Right ventricle myocardium superior (tissue), 1 donor: Measurements from ENCODE around the gene GRIK2. TPM values are rescaled to one million over a fixed set of nuclear protein-coding genes. Genes with fewer than 3 reads are reported as not detected.

Experiments used
- ATAC-seq: fragments of 200-7000 bp; cut with Tn5 transposase; one replicate; pipeline ENCODE4 v1.9.1; 2020; ENCODE audit warnings: mild to moderate bottlenecking; ENCODE audit not compliant: poor library complexity
- DNase-seq: peaks from one replicate; pipeline ENCODE4 v3.0.0-alpha.2; 2020
- intact Hi-C: fragments of 100-400 bp; cut with DNase I; formaldehyde crosslinking; loops from one replicate; pipeline ENCODE4 v1.11.2; 2022
- total RNA-seq: library from RNA; stranded (reverse); fragmentation: NEBNext Ultra II Directional; extraction: Animal tissue kit (Norgen Biotek cat#: 25700); gene quantifications from one replicate; pipeline ENCODE4 v1.2.1, GENCODE V29; 2021
- donor health status: DM: no; HTN: yes; CAD: no; lungs with severe emphysema.

Gene GRIK2
- total RNA-seq, 1 donor from 2014 or later, result 5.5 TPM

DNA sequence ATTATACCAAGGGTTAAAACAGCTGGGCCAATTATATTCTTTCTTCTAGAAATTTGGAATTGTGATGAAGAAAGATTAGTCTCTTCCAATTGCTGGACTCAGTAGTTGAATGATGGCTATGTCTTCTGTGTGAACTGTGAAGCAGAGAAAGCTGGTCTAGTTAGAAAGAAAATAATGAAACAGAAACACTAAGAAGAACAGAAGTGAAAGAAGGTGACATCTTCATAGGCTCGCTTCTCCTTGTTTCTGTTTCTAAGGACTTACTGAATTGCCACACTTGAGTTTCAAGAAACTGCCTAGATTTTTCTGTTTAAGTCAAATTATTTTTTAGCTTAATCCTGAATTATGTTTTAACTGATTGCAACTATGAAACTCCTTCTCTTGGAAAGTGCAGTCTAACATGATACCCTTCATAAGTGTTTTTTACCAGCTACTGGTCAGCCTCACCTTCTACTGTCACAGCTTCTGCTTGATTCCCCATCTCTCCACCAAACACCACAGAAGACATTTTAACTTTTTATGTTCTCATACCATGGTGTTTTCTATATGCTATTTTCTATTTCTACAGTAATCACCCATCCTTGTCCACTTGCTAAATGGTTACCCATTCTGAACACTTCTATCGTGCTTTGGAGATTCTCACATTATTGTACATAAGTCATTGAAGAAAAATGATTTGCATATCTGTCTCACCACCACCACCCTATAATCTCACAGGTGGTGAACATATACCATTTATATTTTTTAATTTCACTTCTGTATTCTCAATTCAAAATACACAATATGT lies 268.8 kb downstream of the GRIK2 start:
- DNase-seq (no peak), ATAC-seq (no peak)
- intact Hi-C loops, result no loop called here

DNA sequence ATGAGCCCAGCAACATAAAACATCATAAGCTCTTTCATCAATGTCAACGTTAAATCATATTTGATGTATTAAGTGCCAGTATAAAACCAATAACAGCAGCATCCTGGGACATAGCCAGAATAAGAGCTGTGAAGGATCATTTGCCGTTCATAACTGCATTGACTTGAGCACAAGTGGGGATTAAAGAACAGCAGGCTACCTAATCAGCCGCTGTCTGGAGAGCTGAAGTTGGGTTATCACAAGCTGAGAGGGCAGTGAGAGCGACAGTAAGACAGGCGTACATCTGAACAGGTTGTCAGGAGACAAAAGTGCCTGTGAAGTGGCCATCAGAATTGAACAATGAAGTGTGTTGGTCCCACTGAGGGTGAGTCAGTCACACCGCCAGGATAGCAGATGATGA lies 269.6 kb downstream of the GRIK2 start:
- DNase-seq, result no peak
- ATAC-seq, result no peak
- intact Hi-C loops, result no loop called here

DNA sequence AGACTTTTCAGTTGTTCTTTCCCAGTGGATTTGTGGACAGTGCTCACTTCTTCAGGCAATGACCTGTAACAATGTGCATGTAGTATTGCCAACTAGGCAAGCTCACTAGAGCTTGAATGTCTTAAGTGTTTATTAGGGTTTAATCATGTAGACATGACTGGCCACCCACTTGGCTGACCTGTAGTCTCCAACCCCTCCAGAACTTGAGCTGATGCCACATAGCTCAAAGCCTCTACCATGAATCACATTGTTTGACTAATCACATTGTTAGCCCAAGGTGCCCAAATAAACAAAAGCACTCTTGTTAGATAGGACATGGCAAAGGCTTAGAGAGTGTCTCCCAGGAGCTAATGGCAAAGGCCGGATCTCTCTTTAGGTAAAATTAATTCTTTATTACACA lies 272.7 kb downstream of the GRIK2 start:
- no peak for ATAC-seq
- no peak for DNase-seq
- intact Hi-C loops, result no loop called here

DNA sequence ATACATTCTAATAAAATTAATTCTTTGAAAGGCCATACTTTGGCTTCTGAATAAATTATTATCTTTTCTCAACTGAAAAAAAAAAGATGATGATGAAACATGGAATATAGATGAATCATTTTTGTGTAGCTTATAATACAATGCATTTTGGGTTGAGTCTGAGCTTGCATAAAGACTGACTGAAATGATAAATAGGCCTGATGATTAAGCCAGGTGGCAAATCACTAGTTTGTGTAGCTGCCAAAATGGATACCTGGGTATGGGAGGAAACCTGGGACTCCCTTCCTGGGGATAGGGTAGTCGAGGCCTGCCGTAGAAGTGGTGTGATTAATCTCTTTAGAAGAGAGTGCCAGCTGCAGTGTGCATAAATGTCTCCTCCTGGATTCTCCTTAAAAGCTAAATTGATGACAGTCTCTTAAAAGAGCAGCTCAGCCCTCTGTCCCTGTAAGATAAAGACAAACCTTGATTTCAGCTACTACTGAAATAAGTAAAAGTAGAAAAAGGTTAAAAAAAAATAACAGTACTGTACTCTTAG lies 275.1 kb downstream of the GRIK2 start:
- DNase-seq, result no peak
- ATAC-seq, result no peak
- intact Hi-C loops, result no loop called here

DNA sequence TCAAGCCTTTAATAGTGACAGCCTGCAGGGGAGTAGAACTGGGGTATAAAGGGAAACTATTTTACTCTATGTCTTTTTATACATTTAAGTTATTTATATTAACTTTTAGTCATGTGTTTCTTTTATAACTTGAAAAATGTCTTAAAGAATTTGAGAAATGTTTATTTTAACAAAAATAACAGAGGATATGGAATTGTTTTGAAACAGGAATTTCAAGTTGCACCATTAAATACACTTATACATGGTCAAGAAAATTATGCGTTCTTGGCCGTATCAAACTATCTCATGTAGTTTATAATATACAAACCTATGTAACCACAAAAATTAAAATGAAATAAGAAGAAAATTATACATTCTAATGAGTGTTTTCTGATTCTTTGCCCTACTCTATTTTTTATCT lies 282.7 kb downstream of the GRIK2 start:
- ATAC-seq, result no peak
- DNase-seq, result no peak
- intact Hi-C loops, result no loop called here

DNA sequence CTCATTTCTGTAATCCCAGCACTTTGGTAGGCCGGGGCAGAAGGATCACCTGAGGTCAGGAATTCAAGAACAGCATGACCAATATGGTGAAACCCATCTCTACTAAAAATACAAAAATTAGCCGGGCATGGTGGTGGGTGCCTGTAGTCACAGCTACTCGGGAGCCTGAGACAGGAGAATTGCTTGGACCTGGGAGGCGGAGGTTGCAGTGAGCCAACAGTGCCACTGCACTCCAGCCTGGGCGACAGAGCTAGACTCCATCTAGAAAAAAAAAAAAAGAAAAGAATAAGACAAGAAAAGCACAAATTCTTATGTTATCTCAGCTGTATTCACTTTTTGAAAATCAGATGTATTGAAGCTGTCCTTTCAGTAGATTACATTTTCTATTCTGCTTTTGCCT lies 289.4 kb downstream of the GRIK2 start:
- DNase-seq (no peak), ATAC-seq (no peak)
- intact Hi-C loops, result no loop called here

DNA sequence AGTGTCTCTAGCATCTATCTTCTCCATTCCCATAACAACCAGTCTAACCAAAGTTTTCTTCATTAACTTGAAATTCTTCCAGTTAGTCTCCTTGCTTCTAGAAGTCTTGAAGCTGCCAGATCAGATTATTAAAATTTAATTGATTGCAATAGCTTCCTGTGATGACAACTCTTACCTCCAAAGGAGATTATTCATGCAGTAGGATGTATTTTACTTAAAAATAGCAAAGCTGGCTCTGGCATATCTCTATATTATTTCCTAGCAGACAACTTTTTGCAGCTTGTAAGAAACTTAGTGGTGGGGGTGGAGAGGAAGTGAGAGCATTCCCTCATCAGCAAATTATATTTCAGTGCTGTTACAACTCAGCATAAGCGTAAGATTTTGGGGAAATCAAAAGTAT lies 290.4 kb downstream of the GRIK2 start:
- ATAC-seq (no peak), DNase-seq (no peak)
- intact Hi-C loops, result no loop called here

DNA sequence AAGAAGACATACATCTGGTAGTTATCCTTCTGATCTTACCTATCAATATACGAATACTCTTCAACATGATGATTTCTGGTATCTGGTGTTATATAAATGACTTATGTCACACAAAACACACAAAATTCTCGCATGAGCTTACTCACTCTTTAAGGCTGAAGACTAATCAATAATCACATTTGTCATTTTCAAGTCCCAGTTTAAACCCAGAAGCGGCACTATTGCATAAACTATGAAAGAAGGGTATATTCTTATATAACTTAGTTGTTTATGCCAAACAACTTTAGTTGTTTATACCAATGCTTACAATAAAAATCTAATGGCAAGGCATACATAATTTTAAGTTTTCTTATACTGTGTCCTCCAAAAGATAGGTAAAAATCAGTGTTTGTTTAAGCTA lies 293.1 kb downstream of the GRIK2 start:
- ATAC-seq, result no peak
- no peak for DNase-seq
- intact Hi-C loops, result no loop called here

DNA sequence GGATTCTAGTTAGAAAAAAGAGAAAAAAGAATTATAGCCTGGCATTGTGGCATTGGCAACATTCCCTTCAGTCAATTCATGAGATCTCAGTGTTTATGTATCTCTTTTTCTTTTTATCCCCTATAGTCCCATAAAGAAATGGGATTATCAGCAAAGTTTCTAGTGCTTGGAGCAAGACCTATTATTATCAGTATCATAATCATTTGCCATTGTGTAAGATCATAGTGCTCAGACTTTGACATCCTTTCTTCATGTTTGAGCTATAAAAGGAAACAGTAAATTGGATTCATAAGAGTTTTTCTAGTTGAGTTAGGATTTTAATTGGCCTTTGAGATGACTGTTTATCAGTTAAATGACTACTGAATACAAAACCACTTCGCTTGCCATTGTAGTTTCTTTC lies 295.6 kb downstream of the GRIK2 start:
- intact Hi-C loops, result no loop called here
- no peak for ATAC-seq
- no peak for DNase-seq

DNA sequence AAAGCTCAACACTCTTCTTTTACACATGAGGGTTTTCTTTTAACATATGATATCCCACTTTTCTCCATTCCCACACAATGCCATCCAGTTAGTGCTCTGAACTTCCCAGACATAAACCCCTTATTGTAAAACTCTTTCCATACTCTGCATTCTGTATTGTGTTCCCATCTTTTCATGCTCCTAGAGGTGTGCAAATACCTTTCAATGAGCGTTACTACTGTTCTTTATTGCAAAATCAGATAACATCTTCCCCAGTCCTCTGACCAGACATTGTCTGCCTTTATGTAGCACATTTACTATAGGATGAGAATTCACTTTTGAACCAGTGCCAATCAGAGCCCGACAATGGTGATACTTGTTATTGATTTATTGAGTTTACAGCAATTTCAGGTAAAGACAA lies 296.2 kb downstream of the GRIK2 start:
- DNase-seq (no peak), ATAC-seq (no peak)
- intact Hi-C loops, result no loop called here

DNA sequence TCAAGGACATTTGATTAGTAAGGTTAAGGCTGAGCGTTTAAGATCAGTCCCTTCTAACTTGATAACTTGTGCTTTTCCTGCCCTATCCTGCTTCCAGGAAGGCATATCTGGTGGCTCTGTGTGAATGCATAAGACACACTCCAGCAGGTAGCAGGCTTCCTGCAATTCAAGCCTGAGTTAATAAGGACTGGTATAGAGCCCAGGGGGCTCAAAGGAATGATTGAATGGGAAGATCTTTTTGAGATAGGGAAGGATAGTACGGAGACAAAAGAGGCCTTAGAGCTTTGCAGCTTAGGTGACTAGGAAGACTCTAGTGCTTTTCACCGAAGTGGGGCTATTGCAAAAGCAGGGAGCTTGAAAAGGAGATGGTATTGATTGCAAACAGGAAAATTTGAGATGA lies 307.1 kb downstream of the GRIK2 start:
- ATAC-seq (no peak), DNase-seq (no peak)
- intact Hi-C loops, result no loop called here

DNA sequence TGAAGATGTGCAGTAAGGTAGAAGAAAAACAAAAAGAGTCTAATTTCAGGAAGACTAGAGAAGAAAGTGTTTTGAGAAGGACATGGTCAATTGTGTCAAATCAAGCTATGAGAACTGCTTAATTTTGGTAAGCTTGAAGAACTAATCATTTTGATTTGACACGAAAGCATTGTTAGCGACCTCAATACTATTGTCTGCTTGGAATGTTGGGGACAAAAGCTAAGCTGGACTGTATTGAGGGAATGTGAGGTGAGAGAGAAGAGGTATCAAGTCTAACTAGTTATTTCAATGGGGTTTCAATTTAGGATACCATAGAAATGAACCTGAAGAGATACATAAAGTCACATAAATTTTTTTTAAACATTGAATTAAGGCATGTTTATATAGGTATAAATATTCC lies 309.8 kb downstream of the GRIK2 start:
- intact Hi-C loops, result no loop called here

DNA sequence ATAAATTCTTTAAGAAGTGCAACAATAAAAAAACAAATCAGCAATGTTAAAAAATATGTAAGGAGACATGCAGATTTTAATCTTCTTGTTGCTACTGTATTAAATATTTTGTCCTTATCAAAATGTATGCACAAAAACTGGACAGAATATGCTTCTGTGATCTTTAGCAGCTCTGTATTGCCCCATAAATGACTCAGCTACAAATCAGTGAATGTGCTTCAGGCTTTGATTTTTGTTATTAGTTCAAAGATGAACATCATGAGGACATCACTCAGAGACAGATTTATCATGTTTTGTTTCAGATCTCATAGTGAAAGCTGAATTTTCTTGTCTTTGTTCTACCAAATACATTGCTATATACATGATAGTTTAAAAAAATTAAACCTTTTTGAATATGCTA lies 312.4 kb downstream of the GRIK2 start:
- DNase-seq (no peak), ATAC-seq (no peak)
- intact Hi-C loops, result no loop called here

More for the DNA sequence above, 309.8 kb downstream of the GRIK2 start:
- ATAC-seq, result no peak
- no peak for DNase-seq

DNA sequence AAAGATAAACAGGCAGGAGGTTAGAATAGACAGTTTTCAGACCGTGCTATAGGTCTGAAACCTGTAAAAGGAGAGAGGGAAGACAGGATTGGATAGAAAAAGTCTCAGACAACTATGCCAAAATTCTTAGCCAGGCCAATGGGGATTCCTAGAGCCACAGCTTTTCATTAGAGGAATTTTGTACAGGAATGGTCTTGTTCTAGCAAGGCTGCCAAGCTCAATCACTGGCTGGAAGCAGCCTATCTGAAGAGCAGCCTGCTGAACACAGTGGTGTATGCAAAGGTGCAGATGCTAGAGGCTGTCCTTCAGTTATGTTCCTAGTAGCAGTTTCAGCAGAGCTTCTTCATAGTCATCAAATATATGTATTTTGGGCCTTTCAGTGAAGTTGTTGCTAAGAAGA lies 313.1 kb downstream of the GRIK2 start:
- DNase-seq (no peak), ATAC-seq (no peak)
- intact Hi-C loops, result no loop called here

DNA sequence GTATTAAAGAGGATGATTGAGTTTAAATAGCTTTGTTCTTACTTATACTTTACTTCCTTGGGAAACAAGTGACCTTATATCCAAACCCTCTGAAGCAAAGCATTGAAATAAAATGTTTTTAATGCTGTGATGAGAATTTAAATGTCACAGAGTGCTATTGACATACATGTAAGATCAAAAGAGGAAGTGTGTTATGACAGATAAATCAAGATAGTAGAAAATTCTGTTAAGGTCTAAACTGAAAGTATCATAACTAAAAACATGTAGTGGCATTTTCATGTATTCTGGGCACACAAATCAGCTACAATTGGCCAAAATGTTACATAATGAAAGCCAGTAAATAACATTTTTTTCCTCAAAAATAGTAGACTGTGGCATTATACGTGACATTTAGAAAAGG lies 318.0 kb downstream of the GRIK2 start:
- DNase-seq (no peak), ATAC-seq (no peak)
- intact Hi-C loops, result no loop called here

DNA sequence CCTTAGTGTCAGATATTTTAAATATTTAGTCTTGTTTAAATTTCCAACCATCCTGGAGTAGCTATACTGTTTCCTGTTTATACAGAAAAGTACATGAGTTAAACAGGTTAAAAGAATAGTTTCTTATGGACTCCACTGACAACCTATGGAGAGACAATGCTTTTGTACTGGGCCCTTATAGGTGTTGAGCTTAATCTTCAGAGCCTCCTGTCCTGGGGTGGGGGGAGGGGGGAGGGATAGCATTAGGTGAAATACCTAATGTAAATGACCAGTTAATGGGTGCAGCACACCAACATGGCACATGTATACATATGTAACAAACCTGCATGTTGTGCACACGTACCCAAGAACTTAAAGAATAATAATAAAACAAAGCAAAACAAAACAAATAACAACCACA lies 322.9 kb downstream of the GRIK2 start:
- DNase-seq (no peak), ATAC-seq (no peak)
- intact Hi-C loops, result no loop called here

DNA sequence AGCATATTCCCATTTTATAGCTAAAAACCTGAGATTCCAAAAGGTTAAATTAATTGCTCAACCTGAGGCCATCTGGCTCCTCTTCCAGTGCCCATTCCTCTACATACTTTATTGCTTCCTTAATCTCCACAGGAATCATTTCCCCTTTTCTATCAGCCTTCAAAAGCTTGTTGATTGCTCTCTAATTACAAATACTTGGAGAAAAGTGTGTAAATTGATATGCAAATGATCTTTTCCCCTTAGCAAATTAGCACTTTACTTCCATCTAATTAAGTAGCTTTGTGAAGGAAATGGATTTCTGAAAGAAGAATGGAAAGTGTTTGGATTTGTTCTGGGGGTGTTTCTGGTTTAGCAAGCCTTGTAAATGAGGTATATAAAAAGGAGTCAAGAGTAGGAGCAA lies 323.3 kb downstream of the GRIK2 start:
- ATAC-seq (no peak), DNase-seq (no peak)
- intact Hi-C loops, result no loop called here

DNA sequence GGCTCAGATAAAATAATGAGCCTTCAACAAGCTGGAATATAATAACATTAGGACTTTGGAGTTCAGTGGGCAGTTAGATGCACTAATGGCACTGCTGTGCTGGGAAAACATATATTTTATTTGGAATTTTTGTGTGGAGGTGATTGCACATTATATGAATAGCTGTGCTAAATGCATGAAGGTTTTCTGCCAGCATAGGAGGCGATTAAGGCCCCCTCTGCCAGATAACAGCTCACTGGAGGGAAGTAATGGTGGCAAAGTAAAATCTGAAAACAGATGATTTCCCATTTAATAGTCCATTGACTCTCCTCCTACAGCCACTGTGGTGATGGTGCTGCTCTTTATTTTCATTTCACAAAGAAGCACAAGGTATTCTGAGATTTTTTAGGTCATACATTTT lies 326.0 kb downstream of the GRIK2 start:
- intact Hi-C loops, result no loop called here
- no peak for ATAC-seq
- no peak for DNase-seq

DNA sequence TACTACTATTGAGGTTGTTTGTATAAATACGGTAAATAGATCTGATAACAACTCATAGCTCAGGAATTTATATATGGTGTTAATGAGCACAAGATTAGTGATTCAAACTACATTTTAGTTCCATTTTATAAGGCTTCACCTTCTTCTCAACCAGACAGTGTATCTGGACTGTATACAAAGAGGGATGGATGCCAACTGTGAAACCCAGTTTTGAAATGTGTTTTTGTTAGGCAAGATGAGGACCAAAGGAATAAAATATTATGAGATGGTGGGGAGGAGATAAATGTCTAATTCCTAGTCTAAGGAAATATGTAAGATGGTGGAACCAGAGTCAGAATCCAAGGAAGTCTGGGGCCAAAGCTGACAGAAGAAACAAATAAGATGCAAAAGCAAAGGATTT lies 329.0 kb downstream of the GRIK2 start:
- DNase-seq (no peak), ATAC-seq (no peak)
- intact Hi-C loops, result no loop called here

DNA sequence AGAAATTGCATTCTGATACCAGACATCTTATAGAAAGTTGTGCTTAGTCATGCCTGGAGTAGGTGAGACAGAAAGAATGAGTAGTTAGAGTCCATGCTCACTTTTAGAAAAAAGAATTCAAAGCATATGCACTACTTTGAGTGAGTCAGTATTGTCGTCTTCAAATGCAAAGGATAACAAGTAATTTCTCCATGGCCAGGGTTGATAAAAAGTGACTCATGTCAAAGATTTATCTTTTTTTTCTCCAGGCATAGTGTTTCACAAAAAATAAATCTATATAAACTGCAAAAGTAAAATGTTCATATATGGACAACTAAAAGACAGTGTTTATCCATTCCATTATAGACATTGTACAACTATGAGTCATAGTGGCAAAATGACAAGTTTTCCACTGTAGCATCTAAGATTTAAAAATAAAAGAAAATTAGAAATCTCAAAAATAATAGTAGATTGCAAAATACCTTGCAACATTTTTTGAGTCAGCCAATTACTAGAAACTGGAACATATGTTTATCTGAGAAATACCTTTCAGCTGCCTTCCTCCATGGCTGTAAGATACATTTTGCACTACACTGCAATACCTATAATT lies 329.6 kb downstream of the GRIK2 start:
- no peak for DNase-seq
- intact Hi-C loops, result no loop called here
- no peak for ATAC-seq

DNA sequence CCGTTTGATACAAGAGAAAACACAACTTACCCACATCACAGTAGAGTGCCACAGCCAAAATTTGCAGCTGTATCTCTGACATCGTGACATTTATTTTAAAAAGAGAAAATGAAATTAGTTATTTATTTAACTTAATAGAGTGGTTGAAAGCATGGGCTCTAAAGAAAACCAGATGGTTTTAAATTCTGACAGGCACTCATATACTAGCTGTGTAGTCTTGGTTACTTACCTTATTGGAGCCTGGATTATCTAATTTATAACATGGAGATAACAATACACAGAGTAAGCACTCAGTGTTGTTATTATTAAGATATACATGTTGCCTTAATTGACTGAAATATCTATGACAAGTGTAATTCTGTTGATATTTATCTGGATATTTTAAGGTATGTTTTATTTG lies 334.9 kb downstream of the GRIK2 start:
- intact Hi-C loops, result no loop called here
- ATAC-seq, result no peak
- no peak for DNase-seq
